ENCODE data around the gene MLLT3. TPM values are rescaled to one million over a fixed set of nuclear protein-coding genes. Genes with fewer than 3 reads are reported as not detected.

The MLLT3 gene
- total and polyA plus RNA-seq, 2 of the 8 experiments (the other 6 are each of a cell fraction or from before 2014, with no cell fraction given), result 5.9 to 9.6 TPM

GRCh38 chr9:20508242-20508641 is 114.1 kb downstream of the MLLT3 start:
- Histone ChIP-seq H3K14ac (ENCODE audit: insufficient read length) (no peak overlapping the region), H2BK15ac (ENCODE audit: low read length) (no peak overlapping the region), H4K8ac (ENCODE audit: extremely low read depth, insufficient read depth, low read length) (no peak overlapping the region), H3K4me1 (replicated peaks in 1 of 4; ENCODE audit: control insufficient read depth in 3 of 4, insufficient read depth in 4 of 4, low read length in 3 of 4) (no peaks in the 10 kb centered on the region), H3K4me3 (ENCODE audit: extremely low read depth in 1 of 4, insufficient read depth in 2 of 4, low read depth in 3 of 4, low read length in 4 of 4) (no peak overlapping the region), H3K36me3 (ENCODE audit: control insufficient read depth in 2 of 4, insufficient read depth in 4 of 4, low read length in 3 of 4) (no peaks in the 10 kb centered on the region), H2AK5ac (ENCODE audit: low read depth, low read length) (no peak overlapping the region), H2AFZ (ENCODE audit: low read length) (no peak overlapping the region), H3K9ac (replicated peaks in 1 of 4; ENCODE audit: extremely low read depth in 1 of 4, low read depth in 3 of 4, low read length in 3 of 4) (no peak overlapping the region), H4K5ac (ENCODE audit: insufficient read length, low read depth, low read length) (no peak overlapping the region), H3K23ac (ENCODE audit: insufficient read length) (no peak overlapping the region), H4K20me1 (replicated peaks in 1 of 2; ENCODE audit: control insufficient read depth in 1 of 2, insufficient read depth in 2 of 2, low read length in 2 of 2) (no peaks in the 10 kb centered on the region), H3K79me1 (ENCODE audit: low read depth, low read length) (no peaks in the 10 kb centered on the region), H3K4ac (replicated peaks; ENCODE audit: insufficient read length, low read depth, low read length) (no peak overlapping the region), H4K91ac (replicated peaks; ENCODE audit: insufficient read length, low read length) (no peak overlapping the region), H3K23me2 (ENCODE audit: low read depth, low read length) (no peaks in the 10 kb centered on the region), H2BK120ac (replicated peaks; ENCODE audit: low read depth, low read length) (peak overlapping the region; percentile 54), H3K27ac (ENCODE audit: low read depth, low read length) (no peak overlapping the region), H3K56ac (replicated peaks; ENCODE audit: insufficient read length, low read depth, low read length) (no peak overlapping the region), H2BK20ac (ENCODE audit: low read length) (no peak overlapping the region), H2BK5ac (ENCODE audit: low read depth, low read length) (no peak overlapping the region), H3K27me3 (replicated peaks in 1 of 4; ENCODE audit: control insufficient read depth in 3 of 4, extremely low read depth in 1 of 4, insufficient read depth in 3 of 4, low read length in 3 of 4) (no peaks in the 10 kb centered on the region), H3K4me2 (ENCODE audit: insufficient read depth in 1 of 2, low read depth in 2 of 2, low read length in 2 of 2) (no peak overlapping the region), H3K79me2 (ENCODE audit: control insufficient read depth in 1 of 2, insufficient read depth in 2 of 2, low read length in 2 of 2) (no peaks in the 10 kb centered on the region), H3K9me3 (ENCODE audit: insufficient read depth in 2 of 2, low read depth in 1 of 2, low read length in 1 of 2) (no peaks in the 10 kb centered on the region), H2BK12ac (ENCODE audit: low read depth, low read length) (no peak overlapping the region), H3K18ac (ENCODE audit: extremely low read depth, low read length) (no peak overlapping the region)
- ChIA-PET POLR2A (ENCODE audit: partially characterized antibody) (no interaction called here), CTCF (ENCODE audit: partially characterized antibody) (no interaction called here)
- no peak for FAIRE-seq
- DNase-seq (ENCODE audit: low read depth in 1 of 2, low spot score in 2 of 2), result no peak
- WGBS, 2 experiments (ENCODE audit: extremely low coverage in 1 of 2, insufficient coverage in 1 of 2, insufficient read length in 1 of 2, insufficient replicate concordance in 2 of 2, low coverage in 1 of 2, low lambda C conversion rate in 2 of 2, missing lambda C conversion rate in 1 of 2), result 80 to 100% methylated on average over 1 to 2 of the region's 2 CpGs
- no peak for TF ChIP-seq RNF2 (IDR thresholded peaks at IDR 0.05; ENCODE audit: borderline replicate concordance, low read depth, low read length, missing control alignments, poor library complexity, severe bottlenecking)

Data from H1 (cell line).